ENCODE results near the gene SCFD2.

DNA sequence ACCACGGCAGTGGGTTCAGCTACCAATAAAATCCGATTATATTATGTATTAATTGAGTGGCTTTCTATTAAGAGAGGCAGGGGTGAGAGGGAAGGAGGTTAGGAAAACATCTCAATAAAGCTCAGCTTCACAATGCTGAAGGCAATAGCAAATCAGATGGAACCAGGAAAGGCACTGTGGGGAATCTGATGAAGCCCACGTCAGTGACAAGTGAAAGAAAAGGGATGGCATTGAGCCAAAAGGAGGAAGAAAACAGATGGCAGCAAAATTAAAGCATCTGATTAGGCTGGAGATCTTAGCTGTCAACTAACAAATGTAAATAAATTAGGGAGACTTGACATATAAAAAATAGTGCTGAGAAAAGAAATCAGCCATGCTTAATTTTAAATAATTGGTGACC lies 322.8 kb downstream of the SCFD2 start:
- TF ChIP-seq CTCF (IDR thresholded peaks at IDR 0.05) (no peak), POLR2A (IDR thresholded peaks at IDR 0.05) (no peak), EP300 (IDR thresholded peaks at IDR 0.05) (no peak)
